ENCODE measurements around the gene LIN7A. TPM values are rescaled to one million over a fixed set of nuclear protein-coding genes. Genes with fewer than 3 reads are reported as not detected.
"Not testable (repeated sequence)": the region's sequence is repeated elsewhere in the genome, so short reads cannot be mapped to it uniquely, and the experiment has no call there.

Gene LIN7A
- total and polyA plus RNA-seq, 7 donors = 0.60 to 10.7 (median 4.6) TPM

DNA sequence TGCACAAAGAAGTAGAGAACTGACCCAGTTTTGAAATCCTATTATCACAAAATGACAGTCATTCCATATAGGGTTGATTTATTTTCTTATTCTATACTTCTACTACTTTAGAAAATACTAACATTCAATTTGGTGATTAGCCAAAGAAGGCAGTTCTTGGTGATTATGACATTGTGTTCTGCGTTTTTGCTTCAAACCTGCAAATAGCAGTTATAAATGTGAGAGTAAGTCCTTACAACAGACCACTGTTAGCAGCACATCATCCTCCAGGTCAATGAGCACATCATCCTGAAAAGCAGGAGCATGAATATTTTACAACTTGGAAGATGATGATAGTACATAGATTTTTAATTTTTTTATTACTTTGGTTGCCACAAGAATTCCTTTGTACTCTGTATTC lies 53.1 kb downstream of the LIN7A start:
- Histone ChIP-seq H3K27me3 (no peaks in the 10 kb centered on the region), H3K36me3 (no peaks in the 10 kb centered on the region), H3K4me1 (peaks cover 0 to 7% (median 0%) of the 10 kb centered on the region in 4 donors), H3K4me3 (no peak overlapping the region), H3K9me3 (no peaks in the 10 kb centered on the region), H3K27ac (no peak overlapping the region)
- TF ChIP-seq, protein P1, sequence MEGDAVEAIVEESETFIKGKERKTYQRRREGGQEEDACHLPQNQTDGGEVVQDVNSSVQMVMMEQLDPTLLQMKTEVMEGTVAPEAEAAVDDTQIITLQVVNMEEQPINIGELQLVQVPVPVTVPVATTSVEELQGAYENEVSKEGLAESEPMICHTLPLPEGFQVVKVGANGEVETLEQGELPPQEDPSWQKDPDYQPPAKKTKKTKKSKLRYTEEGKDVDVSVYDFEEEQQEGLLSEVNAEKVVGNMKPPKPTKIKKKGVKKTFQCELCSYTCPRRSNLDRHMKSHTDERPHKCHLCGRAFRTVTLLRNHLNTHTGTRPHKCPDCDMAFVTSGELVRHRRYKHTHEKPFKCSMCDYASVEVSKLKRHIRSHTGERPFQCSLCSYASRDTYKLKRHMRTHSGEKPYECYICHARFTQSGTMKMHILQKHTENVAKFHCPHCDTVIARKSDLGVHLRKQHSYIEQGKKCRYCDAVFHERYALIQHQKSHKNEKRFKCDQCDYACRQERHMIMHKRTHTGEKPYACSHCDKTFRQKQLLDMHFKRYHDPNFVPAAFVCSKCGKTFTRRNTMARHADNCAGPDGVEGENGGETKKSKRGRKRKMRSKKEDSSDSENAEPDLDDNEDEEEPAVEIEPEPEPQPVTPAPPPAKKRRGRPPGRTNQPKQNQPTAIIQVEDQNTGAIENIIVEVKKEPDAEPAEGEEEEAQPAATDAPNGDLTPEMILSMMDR (IDR thresholded peaks at IDR 0.05) = no peak
- TF ChIP-seq EP300 (IDR thresholded peaks at IDR 0.05) (no peak), POLR2AphosphoS5 (IDR thresholded peaks at IDR 0.05) (no peak), POLR2A (IDR thresholded peaks at IDR 0.05) (no peak)
- no peak for DNase-seq
- intact Hi-C loops (cut with DNase I) = no loop called here
- 35 to 91% methylated on average over 1 of the region's 1 CpG for WGBS, 2 donors

DNA sequence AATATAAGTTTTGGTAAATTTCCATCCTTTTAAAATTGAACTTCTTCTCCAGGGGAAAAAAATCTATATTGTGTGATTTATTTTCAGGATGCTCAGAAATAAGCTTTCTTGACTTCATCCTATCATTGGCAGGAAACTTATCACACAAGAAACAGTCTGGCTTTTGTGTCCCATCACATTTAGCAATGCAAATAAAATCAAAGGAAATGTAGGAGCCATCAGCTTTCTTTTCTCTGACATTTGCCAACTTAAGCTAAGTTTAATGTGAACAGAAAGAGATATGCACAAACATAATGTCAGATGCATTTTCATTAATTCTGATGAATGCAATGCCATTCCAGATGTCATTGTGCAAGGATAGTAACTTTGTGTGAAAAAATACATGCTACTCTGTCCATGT lies 56.6 kb downstream of the LIN7A start:
- TF ChIP-seq EP300 (IDR thresholded peaks at IDR 0.05) = no peak
- Histone ChIP-seq H3K9me3 (no peaks in the 10 kb centered on the region), H3K4me1 (peaks cover 0 to 20% (median 5%) of the 10 kb centered on the region in 4 donors), H3K4me3 (no peak overlapping the region), H3K27ac (no peak overlapping the region), H3K27me3 (no peaks in the 10 kb centered on the region), H3K36me3 (no peaks in the 10 kb centered on the region)
- no peak for DNase-seq
- intact Hi-C loops (cut with DNase I) = no loop called here

DNA sequence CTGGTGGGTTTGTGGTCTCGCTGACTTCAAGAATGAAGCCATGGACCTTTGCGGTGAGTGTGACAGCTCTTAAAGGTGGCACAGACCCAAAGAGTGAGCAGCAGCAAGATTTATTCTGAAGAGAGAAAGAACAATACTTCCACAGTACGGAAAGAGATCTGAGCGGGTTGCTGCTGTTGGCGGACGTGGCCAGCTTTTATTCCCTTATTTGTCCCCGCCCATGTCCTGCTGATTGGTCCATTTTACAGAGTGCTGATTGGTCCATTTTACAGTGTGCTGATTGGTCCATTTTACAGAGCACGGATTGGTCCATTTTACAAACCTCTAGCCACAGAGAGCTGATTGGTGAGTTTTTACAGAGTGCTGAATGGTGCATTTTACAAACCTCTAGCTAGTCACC lies 59.3 kb downstream of the LIN7A start:
- H3K9me3 ChIP-seq = not testable (repeated sequence)

DNA sequence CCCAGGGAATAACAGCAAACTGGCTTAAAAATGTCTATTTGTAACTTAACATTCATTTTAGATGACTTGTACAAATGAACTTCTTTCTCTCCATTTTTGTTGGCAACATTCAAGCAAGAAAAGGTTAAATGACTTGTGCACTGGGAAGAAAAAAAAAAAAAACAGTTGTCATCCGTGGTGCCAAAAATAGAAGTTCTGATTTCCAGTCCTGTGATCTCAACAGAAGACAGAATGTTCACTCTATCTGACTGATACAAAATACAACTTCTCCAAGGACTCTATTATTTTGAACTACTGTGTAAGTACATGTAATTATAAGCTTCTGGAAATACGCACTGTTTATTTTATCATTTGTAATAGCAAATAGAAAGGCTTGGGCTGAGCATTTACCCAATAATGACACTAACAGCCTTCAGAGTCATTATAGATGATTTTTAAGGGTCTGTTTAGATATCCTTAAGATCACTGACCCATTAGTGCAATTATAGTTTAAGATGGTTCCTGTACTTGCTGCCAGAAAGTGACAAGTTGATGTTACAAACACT lies 59.9 kb downstream of the LIN7A start:
- H3K27me3 ChIP-seq = no peaks in the 10 kb centered on the region
- peak overlapping the region in 3 of 4 donors; percentile 34 to 55 (median 45) for H3K27ac ChIP-seq
- H3K4me3 ChIP-seq = no peak overlapping the region
- H3K36me3 ChIP-seq = no peaks in the 10 kb centered on the region
- peak in 2 of 4 donors; percentile 15 for TF ChIP-seq POLR2AphosphoS5 (IDR thresholded peaks at IDR 0.05)
- no peak for TF ChIP-seq EP300 (IDR thresholded peaks at IDR 0.05)
- TF ChIP-seq, protein P1 (IDR thresholded peaks at IDR 0.05) = no peak
- no peak for DNase-seq
- H3K9me3 ChIP-seq = no peaks in the 10 kb centered on the region
- intact Hi-C loops (cut with DNase I) = no loop called here
- WGBS, 2 donors = 49 to 60% methylated on average over 2 of the region's 2 CpGs
- peaks cover 0 to 20% (median 5%) of the 10 kb centered on the region in 4 donors for H3K4me1 ChIP-seq

More for the DNA sequence above, 59.3 kb downstream of the LIN7A start:
- H3K27me3 ChIP-seq; H3K4me3 ChIP-seq; intact Hi-C loops (cut with DNase I); H3K36me3 ChIP-seq: not testable (repeated sequence)
- peak; percentile 61 for DNase-seq
- TF ChIP-seq POLR2AphosphoS5 (IDR thresholded peaks at IDR 0.05) = peak in 1 of 4 donors; percentile 17
- Histone ChIP-seq H3K27ac (peak overlapping the region in 3 of 4 donors; percentile 34 to 55 (median 45)), H3K4me1 (peaks cover 0 to 20% (median 5%) of the 10 kb centered on the region in 4 donors)
- WGBS, 2 donors = 86% methylated on average over 8 of the region's 8 CpGs

DNA sequence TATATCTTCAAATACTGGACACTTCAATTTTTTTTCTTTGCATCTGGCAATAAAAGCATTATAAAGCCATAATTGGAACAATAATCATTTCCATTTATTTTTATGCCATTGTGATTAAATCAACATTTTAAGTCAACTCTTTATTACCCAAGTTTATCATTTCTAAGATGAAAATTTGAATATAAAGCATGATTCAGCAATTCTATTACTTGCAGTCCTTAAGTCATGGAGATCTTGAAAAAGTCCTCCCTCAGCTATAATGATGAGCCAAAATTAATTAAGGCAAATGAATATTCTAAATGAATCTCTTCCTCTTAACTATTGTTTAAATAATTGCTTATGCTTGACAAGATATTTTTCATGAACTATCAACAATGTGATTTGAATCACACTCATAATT lies 65.7 kb downstream of the LIN7A start:
- intact Hi-C loops (cut with DNase I) = no loop called here
- Histone ChIP-seq H3K9me3 (no peaks in the 10 kb centered on the region), H3K4me1 (no peaks in the 10 kb centered on the region), H3K27ac (no peak overlapping the region), H3K4me3 (no peak overlapping the region), H3K27me3 (no peaks in the 10 kb centered on the region), H3K36me3 (no peaks in the 10 kb centered on the region)
- TF ChIP-seq, protein P1 (IDR thresholded peaks at IDR 0.05) = no peak
- no peak for TF ChIP-seq POLR2A (IDR thresholded peaks at IDR 0.05)
- no peak for TF ChIP-seq EP300 (IDR thresholded peaks at IDR 0.05)
- no peak for TF ChIP-seq POLR2AphosphoS5 (IDR thresholded peaks at IDR 0.05)
- DNase-seq = no peak

DNA sequence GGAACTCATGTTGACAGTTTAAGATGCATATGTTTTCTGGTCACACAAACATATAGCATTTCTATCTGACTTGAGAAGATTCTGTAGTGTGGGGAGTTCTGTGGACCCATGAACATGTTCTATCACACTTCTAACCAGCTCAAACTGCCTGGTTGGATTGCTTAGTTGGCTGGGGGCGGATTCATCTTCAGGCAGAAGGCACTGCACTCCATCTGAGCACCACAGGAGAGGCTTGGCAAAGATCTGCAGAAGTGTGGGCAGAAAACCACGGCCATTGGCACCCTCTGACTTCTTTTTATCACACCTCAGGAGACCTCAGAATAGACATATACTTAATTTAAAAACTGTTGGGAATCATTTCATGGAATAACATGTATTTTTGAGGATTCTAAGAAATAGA lies 68.5 kb downstream of the LIN7A start:
- no peak for DNase-seq
- peaks cover 0 to 8% (median 0%) of the 10 kb centered on the region in 4 donors for H3K4me1 ChIP-seq
- H3K27me3 ChIP-seq = no peaks in the 10 kb centered on the region
- WGBS, 2 donors = 73 to 81% methylated on average over 2 of the region's 2 CpGs
- H3K4me3 ChIP-seq = no peak overlapping the region
- intact Hi-C loops (cut with DNase I) = no loop called here
- H3K36me3 ChIP-seq = no peaks in the 10 kb centered on the region
- H3K27ac ChIP-seq = no peak overlapping the region
- H3K9me3 ChIP-seq = no peaks in the 10 kb centered on the region
- TF ChIP-seq EP300 (IDR thresholded peaks at IDR 0.05) (no peak), POLR2AphosphoS5 (IDR thresholded peaks at IDR 0.05) (no peak), POLR2A (IDR thresholded peaks at IDR 0.05) (no peak)
- TF ChIP-seq, protein P1 (IDR thresholded peaks at IDR 0.05) = no peak
